Mucosa of gallbladder (tissue), 1 donor: ENCODE measurements around the gene LCE1C. TPM values are rescaled to one million over a fixed set of nuclear protein-coding genes. Genes with fewer than 3 reads are reported as not detected.

Experiments used
- DNase-seq: peaks from one replicate; pipeline ENCODE4 v3.0.0-alpha.2; 2020; ENCODE audit warnings: low spot score
- total RNA-seq: library from RNA; stranded (reverse); gene quantifications from one replicate; pipeline ENCODE4 v1.2.1, GENCODE V29; 2021
- donor health status: DM: no; HTN: no; CAD: no.

The LCE1C gene
- total RNA-seq, 1 donor from 2014 or later = not detected

DNA sequence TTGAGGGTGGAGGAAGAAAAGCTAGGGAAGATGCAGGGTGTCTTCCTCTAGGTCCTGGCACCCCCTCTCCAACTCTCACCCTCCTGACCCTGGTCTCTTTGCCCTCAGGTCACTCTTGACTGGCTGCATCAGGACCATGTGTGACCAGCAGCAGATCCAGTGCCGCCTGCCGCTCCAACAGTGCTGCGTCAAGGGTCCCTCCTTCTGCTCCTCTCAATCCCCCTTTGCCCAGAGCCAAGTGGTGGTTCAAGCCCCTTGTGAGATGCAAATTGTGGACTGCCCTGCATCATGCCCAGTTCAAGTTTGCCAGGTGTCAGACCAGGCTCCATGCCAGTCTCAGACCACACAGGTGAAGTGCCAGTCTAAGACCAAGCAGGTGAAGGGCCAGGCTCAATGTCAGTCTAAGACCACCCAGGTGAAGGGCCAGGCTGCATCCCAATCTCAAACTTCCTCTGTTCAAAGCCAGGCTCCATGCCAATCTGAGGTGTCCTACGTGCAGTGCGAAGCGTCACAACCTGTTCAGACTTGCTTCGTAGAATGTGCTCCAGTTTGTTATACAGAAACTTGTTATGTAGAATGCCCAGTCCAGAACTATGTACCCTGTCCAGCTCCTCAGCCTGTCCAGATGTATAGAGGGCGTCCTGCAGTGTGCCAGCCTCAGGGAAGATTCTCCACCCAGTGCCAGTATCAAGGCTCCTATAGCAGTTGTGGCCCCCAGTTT is 46.8 kb downstream of the LCE1C start:
- DNase-seq = no peak

DNA sequence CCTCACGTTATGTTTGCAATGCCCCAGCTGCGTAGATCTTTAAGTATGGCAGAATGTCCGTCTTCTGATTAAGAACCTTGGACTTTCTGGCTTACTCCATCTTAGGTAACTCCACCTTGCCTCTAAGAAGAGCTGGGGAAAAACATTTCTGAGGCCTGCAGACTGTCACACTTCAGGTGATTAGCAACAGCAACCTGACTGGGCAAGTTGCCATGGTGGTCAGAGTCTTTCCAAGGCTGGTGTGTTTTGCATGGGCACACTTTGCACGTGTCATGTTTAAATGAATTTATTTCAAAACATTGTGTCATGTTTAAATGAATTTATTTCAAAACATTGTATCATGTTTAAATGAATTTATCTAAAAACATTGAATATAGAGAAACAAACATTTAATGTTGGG is 47.8 kb downstream of the LCE1C start:
- DNase-seq = no peak

DNA sequence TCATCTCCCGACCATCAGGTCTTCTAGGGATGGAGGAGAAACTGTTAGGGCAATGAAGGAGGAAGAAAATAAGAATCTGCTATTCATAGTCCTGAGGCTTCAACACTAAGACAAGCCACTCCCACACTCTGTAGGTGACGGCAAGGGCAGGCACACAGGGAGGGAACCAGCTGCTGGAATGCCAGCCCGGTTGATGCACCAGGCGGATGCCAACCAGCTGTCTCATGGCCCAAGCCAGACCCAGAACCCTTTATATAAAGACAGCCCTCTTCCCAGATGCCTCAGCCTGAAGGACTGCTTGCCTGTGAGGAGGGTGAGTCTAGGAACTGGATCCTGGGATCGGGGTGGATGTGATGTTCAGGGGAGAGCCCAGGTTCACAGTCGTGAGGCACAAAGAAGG is 48.7 kb downstream of the LCE1C start, which contains the start of gene KPRP:
TSS of gene KPRP (plus strand) at position 279 of the 400 bp plus-strand sequence. CDS start 1,564 bp downstream, outside the sequence.
- DNase-seq = no peak

DNA sequence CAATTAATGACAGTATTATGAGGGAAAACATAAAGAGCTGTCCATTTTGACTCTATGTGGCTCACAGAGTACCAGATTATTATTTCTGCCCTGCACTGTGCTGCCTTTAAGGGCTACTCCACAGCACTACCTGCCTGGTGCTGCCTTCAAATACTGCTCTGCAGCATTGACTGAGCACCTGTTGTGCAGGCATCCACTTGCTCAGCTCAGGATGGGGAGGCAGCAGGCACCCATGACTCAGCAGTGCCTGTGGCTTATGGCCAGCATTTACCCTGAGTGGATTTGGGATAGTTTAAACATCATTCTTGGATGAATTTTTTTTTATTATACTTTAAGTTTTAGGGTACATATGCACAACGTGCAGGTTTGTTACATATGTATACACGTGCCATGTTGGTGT is 49.6 kb downstream of the LCE1C start:
- no peak for DNase-seq

Other genes with a start within 250 kb of the LCE1C start
- gene LCE3E, start 239.9 kb downstream of the LCE1C start, total RNA-seq = not detected
- gene LCE3D, start 226.1 kb downstream of the LCE1C start, total RNA-seq = not detected
- not detected for gene LCE3C, start 206.4 kb downstream of the LCE1C start, total RNA-seq
- gene LCE3B, start 192.8 kb downstream of the LCE1C start, total RNA-seq = not detected
- not detected for gene LCE3A, start 183.5 kb downstream of the LCE1C start, total RNA-seq
- not detected for gene LCE2D, start 143.3 kb downstream of the LCE1C start, total RNA-seq
- not detected for gene LCE2C, start 131.4 kb downstream of the LCE1C start, total RNA-seq
- not detected for gene LCE2B, start 120.5 kb downstream of the LCE1C start, total RNA-seq
- not detected for gene LCE2A, start 108.3 kb downstream of the LCE1C start, total RNA-seq
- gene LCE4A, start 98.5 kb downstream of the LCE1C start, total RNA-seq = not detected
- gene KPRP, start 48.6 kb downstream of the LCE1C start, total RNA-seq = not detected
- gene LCE1F, start 31.5 kb downstream of the LCE1C start, total RNA-seq = not detected
- not detected for gene LCE1E, start 20.4 kb downstream of the LCE1C start, total RNA-seq
- gene LCE1D, start 9.9 kb downstream of the LCE1C start, total RNA-seq = not detected
- not detected for gene LCE1B, start 5.3 kb upstream of the LCE1C start, total RNA-seq
- not detected for gene LCE1A, start 20.8 kb upstream of the LCE1C start, total RNA-seq
- gene LCE6A, start 36.2 kb upstream of the LCE1C start, total RNA-seq = not detected
- gene LCE7A, start 53.3 kb upstream of the LCE1C start, total RNA-seq = not detected
- gene SMCP, start 71.7 kb upstream of the LCE1C start, total RNA-seq = not detected
- gene IVL, start 101.9 kb upstream of the LCE1C start, total RNA-seq = not detected
- not detected for gene SPRR5, start 140.6 kb upstream of the LCE1C start, total RNA-seq
- gene SPRR4, start 164.0 kb upstream of the LCE1C start, total RNA-seq = not detected
- gene SPRR1A, start 177.4 kb upstream of the LCE1C start, total RNA-seq = not detected
- gene SPRR3, start 195.1 kb upstream of the LCE1C start, total RNA-seq = 42.5 TPM
- not detected for gene SPRR1B, start 224.6 kb upstream of the LCE1C start, total RNA-seq
- not detected for gene SPRR2D, start 234.5 kb upstream of the LCE1C start, total RNA-seq